HG03575 (cell line): Measurements from ENCODE around the gene SHF.
"Not testable (repeated sequence)": the region's sequence is repeated elsewhere in the genome, so short reads cannot be mapped to it uniquely, and the experiment has no call there.

ENCODE experiments used
- ATAC-seq: cut with Tn5 transposase; IDR thresholded peaks from one replicate; pipeline ENCODE4 v1.9.1; 2021; ENCODE audit not compliant: unreplicated experiment, insufficient number of reproducible peaks, low FRiP score; ENCODE audit errors: extremely low read depth

Gene SHF

GRCh38 chr15:45187894-45188830, at the start of gene SHF:
TSS of gene SHF (minus strand) at chr15:45187966. CDS start at chr15:45187951, 15 bp downstream.
- no peak for ATAC-seq

GRCh38 chr15:45236806-45237205, 49.0 kb upstream of the SHF start:
- ATAC-seq = not testable (repeated sequence)

GRCh38 chr15:45234562-45235235, 46.9 kb upstream of the SHF start:
- ATAC-seq = no peak

GRCh38 chr15:45231864-45232562, 44.2 kb upstream of the SHF start:
- ATAC-seq = no peak

- no peak for ATAC-seq
Measured at GRCh38 chr15:45231132-45231531, 43.4 kb upstream of the SHF start.

GRCh38 chr15:45230245-45230965, 42.6 kb upstream of the SHF start:
- ATAC-seq = no peak

GRCh38 chr15:45228931-45229330, 41.2 kb upstream of the SHF start:
- ATAC-seq = no peak

GRCh38 chr15:45225506-45226273, 37.9 kb upstream of the SHF start:
- no peak for ATAC-seq

- no peak for ATAC-seq
Measured at GRCh38 chr15:45224621-45225217, 37.0 kb upstream of the SHF start.

- ATAC-seq = no peak
Measured at GRCh38 chr15:45221967-45222366, 34.2 kb upstream of the SHF start.

GRCh38 chr15:45221053-45221599, 33.4 kb upstream of the SHF start:
- ATAC-seq = no peak

- no peak for ATAC-seq
Measured at GRCh38 chr15:45212493-45212892, 24.7 kb upstream of the SHF start.

- no peak for ATAC-seq
Measured at GRCh38 chr15:45205192-45205591, 17.4 kb upstream of the SHF start.

- no peak for ATAC-seq
Measured at GRCh38 chr15:45203182-45203581, 15.4 kb upstream of the SHF start.

GRCh38 chr15:45201869-45202268, 14.1 kb upstream of the SHF start:
- ATAC-seq = no peak

GRCh38 chr15:45201557-45201859, 13.7 kb upstream of the SHF start:
- ATAC-seq = no peak

- no peak for ATAC-seq
Measured at GRCh38 chr15:45200799-45201556, 13.2 kb upstream of the SHF start.
